GM23338 (cell line): ENCODE results near the gene ZNF277. TPM values are rescaled to one million over a fixed set of nuclear protein-coding genes. Genes with fewer than 3 reads are reported as not detected.

Source experiments
- ATAC-seq: fragments of 200-7000 bp; cut with Tn5 transposase; 3 replicates; pipeline ENCODE4 v1.9.1; 2020
- DNase-seq: peaks from one replicate; pipeline ENCODE4 v3.0.0-alpha.2; 2015; ENCODE audit warnings: low spot score
- H2AFZ ChIP-seq: fragments of 200-600 bp; sonication (generic); 2 replicates; pipeline ENCODE4 v1.8.0; 2016; ENCODE audit warnings: antibody characterized with exemption, mild to moderate bottlenecking, moderate library complexity
- H3F3A ChIP-seq: fragments of 200-600 bp; sonication (generic); replicated peaks from 2 replicates; pipeline ENCODE4 v1.8.0; 2017; ENCODE audit warnings: antibody characterized with exemption, mixed run types, low read depth
- H3K27ac ChIP-seq: fragments of 200-600 bp; sonication (generic); 2 replicates; pipeline ENCODE4 v1.6.1; 2016; ENCODE audit warnings: low read depth
- H3K27me3 ChIP-seq: fragments of 200-600 bp; sonication (generic); 2 replicates; pipeline ENCODE4 v1.8.0; 2016; ENCODE audit warnings: mild to moderate bottlenecking, mixed run types, moderate library complexity; ENCODE audit not compliant: insufficient read depth
- H3K36me3 ChIP-seq: fragments of 200-600 bp; sonication (generic); 2 replicates; pipeline ENCODE4 v1.8.0; 2016; ENCODE audit warnings: mild to moderate bottlenecking; ENCODE audit not compliant: insufficient read depth
- H3K4me1 ChIP-seq: fragments of 200-600 bp; sonication (generic); 2 replicates; pipeline ENCODE4 v1.8.0; 2016; ENCODE audit warnings: mild to moderate bottlenecking, moderate library complexity; ENCODE audit not compliant: insufficient read depth
- H3K4me2 ChIP-seq: fragments of 200-600 bp; sonication (generic); 2 replicates; pipeline ENCODE4 v1.7.1; 2017; ENCODE audit warnings: mixed run types
- H3K4me3 ChIP-seq: fragments of 200-600 bp; sonication (generic); 2 replicates; pipeline ENCODE4 v1.6.1; 2016; ENCODE audit warnings: mixed run types
- H3K79me2 ChIP-seq: fragments of 200-600 bp; sonication (generic); replicated peaks from 2 replicates; pipeline ENCODE4 v1.8.0; 2017; ENCODE audit warnings: mild to moderate bottlenecking; ENCODE audit not compliant: insufficient read depth
- H3K9me2 ChIP-seq: fragments of 200-600 bp; sonication (generic); 2 replicates; pipeline ENCODE4 v1.8.0; 2017; ENCODE audit not compliant: insufficient read depth
- H4K20me1 ChIP-seq: fragments of 200-600 bp; sonication (generic); replicated peaks from 2 replicates; pipeline ENCODE4 v1.8.0; 2017; ENCODE audit warnings: mild to moderate bottlenecking; ENCODE audit not compliant: insufficient read depth
- H3K27ac Mint-ChIP-seq: 2 replicates; pipeline ENCODE4 v1.8.0; 2020; ENCODE audit warnings: inconsistent platforms, mild to moderate bottlenecking, moderate library complexity, mixed read lengths
- H3K27me3 Mint-ChIP-seq: 3 replicates; pipeline ENCODE4 v1.8.0; 2022; ENCODE audit warnings: low read depth, mild to moderate bottlenecking, moderate library complexity, mixed read lengths, inconsistent platforms; ENCODE audit not compliant: insufficient read depth, poor library complexity
- H3K36me3 Mint-ChIP-seq: 3 replicates; pipeline ENCODE4 v1.8.0; 2021; ENCODE audit warnings: low read depth, mild to moderate bottlenecking, inconsistent platforms, moderate library complexity, mixed read lengths
- H3K4me1 Mint-ChIP-seq: 3 replicates; pipeline ENCODE4 v1.8.0; 2020; ENCODE audit warnings: mild to moderate bottlenecking, inconsistent platforms, mixed read lengths
- H3K4me3 Mint-ChIP-seq: 3 replicates; pipeline ENCODE4 v1.8.0; 2021; ENCODE audit warnings: moderate library complexity, mild to moderate bottlenecking, inconsistent platforms, mixed read lengths
- H3K9me3 Mint-ChIP-seq: 3 replicates; pipeline ENCODE4 v1.8.0; 2020; ENCODE audit warnings: moderate library complexity, mild to moderate bottlenecking, inconsistent platforms, mixed read lengths
- CREB1 ChIP-seq: fragments of 250-450 bp; sonication (Bioruptor Pico); IDR thresholded peaks from 2 replicates; pipeline ENCODE4 v1.5.0; 2020; ENCODE audit warnings: low read depth, mild to moderate bottlenecking, moderate library complexity
- EZH2phosphoT487 ChIP-seq: fragments of 200-600 bp; sonication (generic); IDR thresholded peaks from one replicate; pipeline ENCODE4 v1.8.1; 2018; ENCODE audit warnings: antibody characterized with exemption; ENCODE audit not compliant: unreplicated experiment
- JUNB ChIP-seq: IDR thresholded peaks from one replicate; pipeline ENCODE4 v1.6.1; 2016; ENCODE audit warnings: antibody characterized with exemption; ENCODE audit not compliant: unreplicated experiment
- STAT1 ChIP-seq: IDR thresholded peaks from one replicate; pipeline ENCODE4 v1.6.1; 2016; ENCODE audit warnings: antibody characterized with exemption; ENCODE audit not compliant: unreplicated experiment
- polyA plus RNA-seq: library from polyadenylated mRNA; unstranded; fragments of >200 nt; fragmentation: Nextera tagmentation; extraction: Ambion mirVana; gene quantifications from 2 replicates; pipeline ENCODE4 v1.2.1, GENCODE V29; 2016
- total RNA-seq: library from RNA; depleted of rRNA; stranded (reverse); fragments of >200 nt; shearing (Covaris generic); gene quantifications from 2 replicates; pipeline ENCODE4 v1.2.3, GENCODE V29; 2014
- TF ChIP-seq, protein P1 (sequence below), 2 experiments: fragments of 200-600 bp in 1 of 2; sonication (generic) in 1 of 2; conservative IDR thresholded peaks; 2 replicates each; pipeline versions ENCODE4 v1.5.1 to v1.6.1; 2016 to 2017; ENCODE audit warnings: antibody characterized with exemption in 2 of 2, low read depth in 2 of 2, mild to moderate bottlenecking in 2 of 2, moderate library complexity in 1 of 2
- TF ChIP-seq, protein P2 (sequence below): fragments of 250-450 bp; sonication (Bioruptor Pico); IDR thresholded peaks from 2 replicates; pipeline ENCODE4 v1.5.0; 2020; ENCODE audit warnings: mild to moderate bottlenecking, moderate library complexity
- TF ChIP-seq, protein P3 (sequence below): IDR thresholded peaks from 2 replicates; pipeline ENCODE4 v1.6.1; 2016; ENCODE audit warnings: antibody characterized with exemption
- TF ChIP-seq, protein P4 (sequence below): IDR thresholded peaks from one replicate; pipeline ENCODE4 v1.6.1; 2018; ENCODE audit warnings: antibody characterized with exemption; ENCODE audit not compliant: unreplicated experiment

Gene ZNF277
- total and polyA plus RNA-seq, 2 experiments from 2014 or later = 25.4 to 28.9 TPM

DNA sequence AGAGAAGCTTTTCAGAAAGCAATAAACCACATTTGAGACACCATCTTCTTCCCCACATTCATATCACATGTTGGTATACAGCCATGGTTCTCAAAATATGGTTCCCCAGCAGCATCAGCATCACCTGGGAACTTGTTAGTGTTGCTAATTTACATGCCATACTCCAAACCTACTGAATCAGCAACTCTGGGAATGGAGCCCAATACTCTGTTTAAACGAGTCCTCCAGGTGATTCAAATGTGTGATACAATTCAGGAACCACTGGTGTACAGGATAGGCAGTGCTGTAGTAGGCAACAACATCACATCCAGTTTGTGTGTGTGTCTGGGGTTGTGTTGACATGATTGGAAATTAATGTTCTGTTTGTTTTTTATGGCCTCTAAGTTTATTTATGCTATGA is 47.7 kb downstream of the ZNF277 start (continued):
- TF ChIP-seq, protein P1, sequence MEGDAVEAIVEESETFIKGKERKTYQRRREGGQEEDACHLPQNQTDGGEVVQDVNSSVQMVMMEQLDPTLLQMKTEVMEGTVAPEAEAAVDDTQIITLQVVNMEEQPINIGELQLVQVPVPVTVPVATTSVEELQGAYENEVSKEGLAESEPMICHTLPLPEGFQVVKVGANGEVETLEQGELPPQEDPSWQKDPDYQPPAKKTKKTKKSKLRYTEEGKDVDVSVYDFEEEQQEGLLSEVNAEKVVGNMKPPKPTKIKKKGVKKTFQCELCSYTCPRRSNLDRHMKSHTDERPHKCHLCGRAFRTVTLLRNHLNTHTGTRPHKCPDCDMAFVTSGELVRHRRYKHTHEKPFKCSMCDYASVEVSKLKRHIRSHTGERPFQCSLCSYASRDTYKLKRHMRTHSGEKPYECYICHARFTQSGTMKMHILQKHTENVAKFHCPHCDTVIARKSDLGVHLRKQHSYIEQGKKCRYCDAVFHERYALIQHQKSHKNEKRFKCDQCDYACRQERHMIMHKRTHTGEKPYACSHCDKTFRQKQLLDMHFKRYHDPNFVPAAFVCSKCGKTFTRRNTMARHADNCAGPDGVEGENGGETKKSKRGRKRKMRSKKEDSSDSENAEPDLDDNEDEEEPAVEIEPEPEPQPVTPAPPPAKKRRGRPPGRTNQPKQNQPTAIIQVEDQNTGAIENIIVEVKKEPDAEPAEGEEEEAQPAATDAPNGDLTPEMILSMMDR (conservative IDR thresholded peaks at IDR 0.05; ENCODE audit: low read depth in 2 of 2) = no peak
- no peak for TF ChIP-seq JUNB

DNA sequence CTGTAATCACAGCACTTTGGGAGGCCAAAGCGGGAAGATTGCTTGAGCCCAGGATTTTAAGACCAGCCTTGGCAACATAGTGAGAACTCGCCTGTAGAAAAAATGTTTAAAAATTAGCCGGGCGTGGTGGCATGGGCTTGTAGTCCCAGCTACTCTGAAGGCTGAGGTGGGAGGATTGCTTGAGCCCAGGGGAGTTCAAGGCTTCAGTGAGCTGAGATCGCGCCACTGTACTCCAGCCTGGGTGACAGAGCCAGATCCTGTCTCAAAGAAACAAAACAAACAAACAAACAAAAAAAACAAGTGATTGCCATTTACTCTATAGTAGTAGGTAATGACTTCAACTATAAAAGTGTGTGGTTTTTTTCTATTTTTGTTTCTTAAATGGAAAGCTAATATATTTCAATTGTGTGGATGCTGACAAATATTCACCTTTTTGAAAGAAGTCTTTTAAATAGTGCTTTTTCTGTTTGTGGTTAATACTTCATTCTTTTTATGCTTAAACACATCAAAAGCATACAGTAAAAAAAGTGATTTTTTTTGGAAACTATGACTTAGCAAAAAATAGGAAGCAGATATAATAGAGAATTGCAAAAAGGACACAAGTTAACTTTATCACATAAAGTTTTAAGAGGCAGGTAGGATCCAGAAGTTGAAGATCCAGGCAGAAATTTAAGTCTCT is 48.4 kb downstream of the ZNF277 start:
- H2AFZ ChIP-seq = no peak overlapping the region
- Mint-ChIP-seq H3K36me3 (no peaks in the 10 kb centered on the region), H3K9me3 (no peaks in the 10 kb centered on the region), H3K4me3 (no peak overlapping the region), H3K4me1 (peaks cover 61% of the 10 kb centered on the region), H3K27ac (0 out of 2 replicates have a peak overlapping the region, but pooled peaks have one; percentile 13), H3K27me3 (peaks cover 4% of the 10 kb centered on the region)
- H3K9me2 ChIP-seq = no peaks in the 10 kb centered on the region
- peaks cover 55% of the 10 kb centered on the region for H3K4me1 ChIP-seq
- H3K4me3 ChIP-seq = no peak overlapping the region
- ATAC-seq (no peak), DNase-seq (no peak)
- peak overlapping the region; percentile 10; the same call in 1 of the 2 replicates for H3K4me2 ChIP-seq
- peaks cover 70% of the 10 kb centered on the region for H3K79me2 ChIP-seq
- H3K36me3 ChIP-seq = no peaks in the 10 kb centered on the region
- peaks cover 12% of the 10 kb centered on the region for H3K27me3 ChIP-seq
- no peaks in the 10 kb centered on the region for H4K20me1 ChIP-seq
- no peak overlapping the region for H3K27ac ChIP-seq
- H3F3A ChIP-seq = no peaks in the 10 kb centered on the region
- TF ChIP-seq EZH2phosphoT487 (no peak), STAT1 (no peak), CREB1 (CRISPR knock-in tag) (no peak)
- TF ChIP-seq, protein P1 (conservative IDR thresholded peaks at IDR 0.05; ENCODE audit: low read depth in 2 of 2) = no peak
- TF ChIP-seq, protein P2, sequence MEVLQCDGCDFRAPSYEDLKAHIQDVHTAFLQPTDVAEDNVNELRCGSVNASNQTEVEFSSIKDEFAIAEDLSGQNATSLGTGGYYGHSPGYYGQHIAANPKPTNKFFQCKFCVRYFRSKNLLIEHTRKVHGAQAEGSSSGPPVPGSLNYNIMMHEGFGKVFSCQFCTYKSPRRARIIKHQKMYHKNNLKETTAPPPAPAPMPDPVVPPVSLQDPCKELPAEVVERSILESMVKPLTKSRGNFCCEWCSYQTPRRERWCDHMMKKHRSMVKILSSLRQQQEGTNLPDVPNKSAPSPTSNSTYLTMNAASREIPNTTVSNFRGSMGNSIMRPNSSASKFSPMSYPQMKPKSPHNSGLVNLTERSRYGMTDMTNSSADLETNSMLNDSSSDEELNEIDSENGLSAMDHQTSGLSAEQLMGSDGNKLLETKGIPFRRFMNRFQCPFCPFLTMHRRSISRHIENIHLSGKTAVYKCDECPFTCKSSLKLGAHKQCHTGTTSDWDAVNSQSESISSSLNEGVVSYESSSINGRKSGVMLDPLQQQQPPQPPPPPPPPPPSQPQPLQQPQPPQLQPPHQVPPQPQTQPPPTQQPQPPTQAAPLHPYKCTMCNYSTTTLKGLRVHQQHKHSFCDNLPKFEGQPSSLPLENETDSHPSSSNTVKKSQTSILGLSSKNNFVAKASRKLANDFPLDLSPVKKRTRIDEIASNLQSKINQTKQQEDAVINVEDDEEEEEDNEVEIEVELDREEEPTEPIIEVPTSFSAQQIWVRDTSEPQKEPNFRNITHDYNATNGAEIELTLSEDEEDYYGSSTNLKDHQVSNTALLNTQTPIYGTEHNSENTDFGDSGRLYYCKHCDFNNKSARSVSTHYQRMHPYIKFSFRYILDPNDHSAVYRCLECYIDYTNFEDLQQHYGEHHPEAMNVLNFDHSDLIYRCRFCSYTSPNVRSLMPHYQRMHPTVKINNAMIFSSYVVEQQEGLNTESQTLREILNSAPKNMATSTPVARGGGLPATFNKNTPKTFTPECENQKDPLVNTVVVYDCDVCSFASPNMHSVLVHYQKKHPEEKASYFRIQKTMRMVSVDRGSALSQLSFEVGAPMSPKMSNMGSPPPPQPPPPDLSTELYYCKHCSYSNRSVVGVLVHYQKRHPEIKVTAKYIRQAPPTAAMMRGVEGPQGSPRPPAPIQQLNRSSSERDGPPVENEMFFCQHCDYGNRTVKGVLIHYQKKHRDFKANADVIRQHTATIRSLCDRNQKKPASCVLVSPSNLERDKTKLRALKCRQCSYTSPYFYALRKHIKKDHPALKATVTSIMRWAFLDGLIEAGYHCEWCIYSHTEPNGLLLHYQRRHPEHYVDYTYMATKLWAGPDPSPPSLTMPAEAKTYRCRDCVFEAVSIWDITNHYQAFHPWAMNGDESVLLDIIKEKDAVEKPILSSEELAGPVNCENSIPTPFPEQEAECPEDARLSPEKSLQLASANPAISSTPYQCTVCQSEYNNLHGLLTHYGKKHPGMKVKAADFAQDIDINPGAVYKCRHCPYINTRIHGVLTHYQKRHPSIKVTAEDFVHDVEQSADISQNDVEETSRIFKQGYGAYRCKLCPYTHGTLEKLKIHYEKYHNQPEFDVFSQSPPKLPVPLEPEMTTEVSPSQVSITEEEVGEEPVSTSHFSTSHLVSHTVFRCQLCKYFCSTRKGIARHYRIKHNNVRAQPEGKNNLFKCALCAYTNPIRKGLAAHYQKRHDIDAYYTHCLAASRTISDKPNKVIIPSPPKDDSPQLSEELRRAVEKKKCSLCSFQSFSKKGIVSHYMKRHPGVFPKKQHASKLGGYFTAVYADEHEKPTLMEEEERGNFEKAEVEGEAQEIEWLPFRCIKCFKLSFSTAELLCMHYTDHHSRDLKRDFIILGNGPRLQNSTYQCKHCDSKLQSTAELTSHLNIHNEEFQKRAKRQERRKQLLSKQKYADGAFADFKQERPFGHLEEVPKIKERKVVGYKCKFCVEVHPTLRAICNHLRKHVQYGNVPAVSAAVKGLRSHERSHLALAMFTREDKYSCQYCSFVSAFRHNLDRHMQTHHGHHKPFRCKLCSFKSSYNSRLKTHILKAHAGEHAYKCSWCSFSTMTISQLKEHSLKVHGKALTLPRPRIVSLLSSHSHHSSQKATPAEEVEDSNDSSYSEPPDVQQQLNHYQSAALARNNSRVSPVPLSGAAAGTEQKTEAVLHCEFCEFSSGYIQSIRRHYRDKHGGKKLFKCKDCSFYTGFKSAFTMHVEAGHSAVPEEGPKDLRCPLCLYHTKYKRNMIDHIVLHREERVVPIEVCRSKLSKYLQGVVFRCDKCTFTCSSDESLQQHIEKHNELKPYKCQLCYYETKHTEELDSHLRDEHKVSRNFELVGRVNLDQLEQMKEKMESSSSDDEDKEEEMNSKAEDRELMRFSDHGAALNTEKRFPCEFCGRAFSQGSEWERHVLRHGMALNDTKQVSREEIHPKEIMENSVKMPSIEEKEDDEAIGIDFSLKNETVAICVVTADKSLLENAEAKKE = no peak
- TF ChIP-seq, protein P3, sequence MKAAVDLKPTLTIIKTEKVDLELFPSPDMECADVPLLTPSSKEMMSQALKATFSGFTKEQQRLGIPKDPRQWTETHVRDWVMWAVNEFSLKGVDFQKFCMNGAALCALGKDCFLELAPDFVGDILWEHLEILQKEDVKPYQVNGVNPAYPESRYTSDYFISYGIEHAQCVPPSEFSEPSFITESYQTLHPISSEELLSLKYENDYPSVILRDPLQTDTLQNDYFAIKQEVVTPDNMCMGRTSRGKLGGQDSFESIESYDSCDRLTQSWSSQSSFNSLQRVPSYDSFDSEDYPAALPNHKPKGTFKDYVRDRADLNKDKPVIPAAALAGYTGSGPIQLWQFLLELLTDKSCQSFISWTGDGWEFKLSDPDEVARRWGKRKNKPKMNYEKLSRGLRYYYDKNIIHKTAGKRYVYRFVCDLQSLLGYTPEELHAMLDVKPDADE = no peak
- TF ChIP-seq, protein P4, sequence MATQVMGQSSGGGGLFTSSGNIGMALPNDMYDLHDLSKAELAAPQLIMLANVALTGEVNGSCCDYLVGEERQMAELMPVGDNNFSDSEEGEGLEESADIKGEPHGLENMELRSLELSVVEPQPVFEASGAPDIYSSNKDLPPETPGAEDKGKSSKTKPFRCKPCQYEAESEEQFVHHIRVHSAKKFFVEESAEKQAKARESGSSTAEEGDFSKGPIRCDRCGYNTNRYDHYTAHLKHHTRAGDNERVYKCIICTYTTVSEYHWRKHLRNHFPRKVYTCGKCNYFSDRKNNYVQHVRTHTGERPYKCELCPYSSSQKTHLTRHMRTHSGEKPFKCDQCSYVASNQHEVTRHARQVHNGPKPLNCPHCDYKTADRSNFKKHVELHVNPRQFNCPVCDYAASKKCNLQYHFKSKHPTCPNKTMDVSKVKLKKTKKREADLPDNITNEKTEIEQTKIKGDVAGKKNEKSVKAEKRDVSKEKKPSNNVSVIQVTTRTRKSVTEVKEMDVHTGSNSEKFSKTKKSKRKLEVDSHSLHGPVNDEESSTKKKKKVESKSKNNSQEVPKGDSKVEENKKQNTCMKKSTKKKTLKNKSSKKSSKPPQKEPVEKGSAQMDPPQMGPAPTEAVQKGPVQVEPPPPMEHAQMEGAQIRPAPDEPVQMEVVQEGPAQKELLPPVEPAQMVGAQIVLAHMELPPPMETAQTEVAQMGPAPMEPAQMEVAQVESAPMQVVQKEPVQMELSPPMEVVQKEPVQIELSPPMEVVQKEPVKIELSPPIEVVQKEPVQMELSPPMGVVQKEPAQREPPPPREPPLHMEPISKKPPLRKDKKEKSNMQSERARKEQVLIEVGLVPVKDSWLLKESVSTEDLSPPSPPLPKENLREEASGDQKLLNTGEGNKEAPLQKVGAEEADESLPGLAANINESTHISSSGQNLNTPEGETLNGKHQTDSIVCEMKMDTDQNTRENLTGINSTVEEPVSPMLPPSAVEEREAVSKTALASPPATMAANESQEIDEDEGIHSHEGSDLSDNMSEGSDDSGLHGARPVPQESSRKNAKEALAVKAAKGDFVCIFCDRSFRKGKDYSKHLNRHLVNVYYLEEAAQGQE = no peak
